ENCODE data around the gene FRK.

The FRK gene

GRCh38 chr6:116008470-116009243 lies 52.0 kb downstream of the FRK start:
- WGBS (ENCODE audit: insufficient coverage, insufficient read length): no CpG with 5 or more reads among the region's 6 CpGs
- no peak overlapping the region for H3K27ac ChIP-seq (ENCODE audit: low read length)
- no peak overlapping the region for H3K4me3 ChIP-seq (ENCODE audit: low read length)
- no peaks in the 10 kb centered on the region for H3K36me3 ChIP-seq (ENCODE audit: control insufficient read depth, insufficient read depth, low read length)
- no peaks in the 10 kb centered on the region for H3K4me1 ChIP-seq (ENCODE audit: control insufficient read depth, insufficient read depth, low read length)
- no peak for DNase-seq (ENCODE audit: low read depth, low spot score)
- no peaks in the 10 kb centered on the region for H3K27me3 ChIP-seq (ENCODE audit: control insufficient read depth, insufficient read depth, low read length)
- H3K9me3 ChIP-seq (ENCODE audit: control insufficient read depth, insufficient read depth, low read length): no peaks in the 10 kb centered on the region

- no peaks in the 10 kb centered on the region for H3K27me3 ChIP-seq (ENCODE audit: control insufficient read depth, insufficient read depth, low read length)
These were observed 55.6 kb downstream of the FRK start for GRCh38 chr6:116004841-116005815.

GRCh38 chr6:116003668-116004067 lies 57.0 kb downstream of the FRK start:
- Histone ChIP-seq H3K4me1 (ENCODE audit: control insufficient read depth, insufficient read depth, low read length) (no peaks in the 10 kb centered on the region), H3K27me3 (ENCODE audit: control insufficient read depth, insufficient read depth, low read length) (no peaks in the 10 kb centered on the region), H3K9me3 (ENCODE audit: control insufficient read depth, insufficient read depth, low read length) (no peaks in the 10 kb centered on the region), H3K36me3 (ENCODE audit: control insufficient read depth, insufficient read depth, low read length) (no peaks in the 10 kb centered on the region), H3K27ac (ENCODE audit: low read length) (no peak overlapping the region), H3K4me3 (ENCODE audit: low read length) (no peak overlapping the region)
- DNase-seq (ENCODE audit: low read depth, low spot score): no peak
- no CpG with 5 or more reads among the region's 3 CpGs for WGBS (ENCODE audit: insufficient coverage, insufficient read length)

More at GRCh38 chr6:116004841-116005815, 55.6 kb downstream of the FRK start:
- WGBS (ENCODE audit: insufficient coverage, insufficient read length): no CpG with 5 or more reads among the region's 4 CpGs
- H3K36me3 ChIP-seq (ENCODE audit: control insufficient read depth, insufficient read depth, low read length): no peaks in the 10 kb centered on the region
- no peak overlapping the region for H3K27ac ChIP-seq (ENCODE audit: low read length)
- H3K9me3 ChIP-seq (ENCODE audit: control insufficient read depth, insufficient read depth, low read length): no peaks in the 10 kb centered on the region
- H3K4me1 ChIP-seq (ENCODE audit: control insufficient read depth, insufficient read depth, low read length): no peaks in the 10 kb centered on the region
- H3K4me3 ChIP-seq (ENCODE audit: low read length): no peak overlapping the region
- no peak for DNase-seq (ENCODE audit: low read depth, low spot score)

GRCh38 chr6:116002756-116003155 lies 57.9 kb downstream of the FRK start:
- Histone ChIP-seq H3K27ac (ENCODE audit: low read length) (no peak overlapping the region), H3K4me1 (ENCODE audit: control insufficient read depth, insufficient read depth, low read length) (no peaks in the 10 kb centered on the region), H3K36me3 (ENCODE audit: control insufficient read depth, insufficient read depth, low read length) (no peaks in the 10 kb centered on the region), H3K4me3 (ENCODE audit: low read length) (no peak overlapping the region), H3K9me3 (ENCODE audit: control insufficient read depth, insufficient read depth, low read length) (no peaks in the 10 kb centered on the region), H3K27me3 (ENCODE audit: control insufficient read depth, insufficient read depth, low read length) (no peaks in the 10 kb centered on the region)
- DNase-seq (ENCODE audit: low read depth, low spot score): no peak
- no CpG with 5 or more reads among the region's 5 CpGs for WGBS (ENCODE audit: insufficient coverage, insufficient read length)

GRCh38 chr6:115999235-115999634 lies 61.5 kb downstream of the FRK start:
- no peaks in the 10 kb centered on the region for H3K27me3 ChIP-seq (ENCODE audit: control insufficient read depth, insufficient read depth, low read length)
- no CpG with 5 or more reads among the region's 3 CpGs for WGBS (ENCODE audit: insufficient coverage, insufficient read length)
- H3K36me3 ChIP-seq (ENCODE audit: control insufficient read depth, insufficient read depth, low read length): no peaks in the 10 kb centered on the region
- no peak overlapping the region for H3K27ac ChIP-seq (ENCODE audit: low read length)
- no peak overlapping the region for H3K4me3 ChIP-seq (ENCODE audit: low read length)
- no peaks in the 10 kb centered on the region for H3K4me1 ChIP-seq (ENCODE audit: control insufficient read depth, insufficient read depth, low read length)
- H3K9me3 ChIP-seq (ENCODE audit: control insufficient read depth, insufficient read depth, low read length): no peaks in the 10 kb centered on the region
- DNase-seq (ENCODE audit: low read depth, low spot score): no peak

GRCh38 chr6:115997990-115998585 lies 62.6 kb downstream of the FRK start:
- no peaks in the 10 kb centered on the region for H3K36me3 ChIP-seq (ENCODE audit: control insufficient read depth, insufficient read depth, low read length)
- no peak for DNase-seq (ENCODE audit: low read depth, low spot score)
- WGBS (ENCODE audit: insufficient coverage, insufficient read length): 100% methylated on average over 1 of the region's 5 CpGs

GRCh38 chr6:115986026-115986425 lies 74.7 kb downstream of the FRK start:
- DNase-seq (ENCODE audit: low read depth, low spot score): no peak
- no peaks in the 10 kb centered on the region for H3K9me3 ChIP-seq (ENCODE audit: control insufficient read depth, insufficient read depth, low read length)
- H3K27ac ChIP-seq (ENCODE audit: low read length): no peak overlapping the region
- H3K27me3 ChIP-seq (ENCODE audit: control insufficient read depth, insufficient read depth, low read length): no peaks in the 10 kb centered on the region
- no CpG with 5 or more reads among the region's 2 CpGs for WGBS (ENCODE audit: insufficient coverage, insufficient read length)
- no peaks in the 10 kb centered on the region for H3K4me1 ChIP-seq (ENCODE audit: control insufficient read depth, insufficient read depth, low read length)
- no peak overlapping the region for H3K4me3 ChIP-seq (ENCODE audit: low read length)
- no peaks in the 10 kb centered on the region for H3K36me3 ChIP-seq (ENCODE audit: control insufficient read depth, insufficient read depth, low read length)

More at GRCh38 chr6:115997990-115998585, 62.6 kb downstream of the FRK start:
- no peak overlapping the region for H3K27ac ChIP-seq (ENCODE audit: low read length)
- no peaks in the 10 kb centered on the region for H3K27me3 ChIP-seq (ENCODE audit: control insufficient read depth, insufficient read depth, low read length)
- H3K4me1 ChIP-seq (ENCODE audit: control insufficient read depth, insufficient read depth, low read length): no peaks in the 10 kb centered on the region
- H3K4me3 ChIP-seq (ENCODE audit: low read length): no peak overlapping the region
- no peaks in the 10 kb centered on the region for H3K9me3 ChIP-seq (ENCODE audit: control insufficient read depth, insufficient read depth, low read length)

GRCh38 chr6:115984809-115985208 lies 75.9 kb downstream of the FRK start:
- no CpG with 5 or more reads among the region's 2 CpGs for WGBS (ENCODE audit: insufficient coverage, insufficient read length)
- H3K36me3 ChIP-seq (ENCODE audit: control insufficient read depth, insufficient read depth, low read length): no peaks in the 10 kb centered on the region
- H3K27ac ChIP-seq (ENCODE audit: low read length): no peak overlapping the region
- no peaks in the 10 kb centered on the region for H3K27me3 ChIP-seq (ENCODE audit: control insufficient read depth, insufficient read depth, low read length)
- no peaks in the 10 kb centered on the region for H3K9me3 ChIP-seq (ENCODE audit: control insufficient read depth, insufficient read depth, low read length)
- H3K4me3 ChIP-seq (ENCODE audit: low read length): no peak overlapping the region
- H3K4me1 ChIP-seq (ENCODE audit: control insufficient read depth, insufficient read depth, low read length): no peaks in the 10 kb centered on the region
- DNase-seq (ENCODE audit: low read depth, low spot score): no peak

- Histone ChIP-seq H3K36me3 (ENCODE audit: control insufficient read depth, insufficient read depth, low read length) (no peaks in the 10 kb centered on the region), H3K27me3 (ENCODE audit: control insufficient read depth, insufficient read depth, low read length) (no peaks in the 10 kb centered on the region), H3K9me3 (ENCODE audit: control insufficient read depth, insufficient read depth, low read length) (no peaks in the 10 kb centered on the region), H3K4me1 (ENCODE audit: control insufficient read depth, insufficient read depth, low read length) (no peaks in the 10 kb centered on the region), H3K4me3 (ENCODE audit: low read length) (no peak overlapping the region), H3K27ac (ENCODE audit: low read length) (no peak overlapping the region)
- DNase-seq (ENCODE audit: low read depth, low spot score): no peak
- WGBS (ENCODE audit: insufficient coverage, insufficient read length): no CpG with 5 or more reads among the region's 4 CpGs
These were observed 76.7 kb downstream of the FRK start for GRCh38 chr6:115983998-115984397.

- H3K9me3 ChIP-seq (ENCODE audit: control insufficient read depth, insufficient read depth, low read length): no peaks in the 10 kb centered on the region
- no peak for DNase-seq (ENCODE audit: low read depth, low spot score)
- H3K27me3 ChIP-seq (ENCODE audit: control insufficient read depth, insufficient read depth, low read length): no peaks in the 10 kb centered on the region
- WGBS (ENCODE audit: insufficient coverage, insufficient read length): no CpG with 5 or more reads among the region's 2 CpGs
- no peak overlapping the region for H3K4me3 ChIP-seq (ENCODE audit: low read length)
- H3K27ac ChIP-seq (ENCODE audit: low read length): no peak overlapping the region
- H3K4me1 ChIP-seq (ENCODE audit: control insufficient read depth, insufficient read depth, low read length): no peaks in the 10 kb centered on the region
- no peaks in the 10 kb centered on the region for H3K36me3 ChIP-seq (ENCODE audit: control insufficient read depth, insufficient read depth, low read length)
These were observed 78.2 kb downstream of the FRK start for GRCh38 chr6:115982453-115982852.
